MCF 10A (cell line): ENCODE data around the gene YBX2. TPM values are rescaled to one million over a fixed set of nuclear protein-coding genes. Genes with fewer than 3 reads are reported as not detected.
A peak's percentile ranks its signal among the peaks of the same experiment; 100 is the strongest.
"Not testable (repeated sequence)": the region's sequence is repeated elsewhere in the genome, so short reads cannot be mapped to it uniquely, and the experiment has no call there.

Source experiments
- BruUV-seq: library from RNA; stranded (reverse); fragments of 400-500 nt; replicated peaks from 2 replicates; lab custom pipeline; 2021; lab: Mats Ljungman, UMichigan
- CTCF ChIA-PET: fragments of 300-600 bp; sonication (Branson Sonifier 250); formaldehyde crosslinking; extraction: SDS; loops from one replicate; lab custom pipeline; 2021; ENCODE audit warnings: antibody characterized with exemption, inconsistent platforms; lab: Yijun Ruan, JAX
- POLR2A ChIA-PET: fragments of 300-600, 350-650 bp; sonication (Branson Sonifier 250); formaldehyde crosslinking; extraction: SDS; loops from one replicate; lab custom pipeline; 2020; ENCODE audit warnings: antibody characterized with exemption, inconsistent platforms; lab: Yijun Ruan, JAX
- DNase-seq: peaks from one replicate; pipeline ENCODE4 v3.0.0-alpha.2; 2018; ENCODE audit not compliant: unreplicated experiment
- H3K27ac Mint-ChIP-seq: one replicate; pipeline ENCODE4 v1.8.0; 2022; ENCODE audit warnings: mild to moderate bottlenecking, low read depth, mixed read lengths; ENCODE audit not compliant: unreplicated experiment
- H3K27me3 Mint-ChIP-seq: one replicate; pipeline ENCODE4 v1.8.0; 2022; ENCODE audit warnings: mixed read lengths; ENCODE audit not compliant: insufficient read depth, unreplicated experiment
- H3K36me3 Mint-ChIP-seq: one replicate; pipeline ENCODE4 v1.8.0; 2022; ENCODE audit warnings: mild to moderate bottlenecking, moderate library complexity, mixed read lengths; ENCODE audit not compliant: insufficient read depth, unreplicated experiment
- H3K4me1 Mint-ChIP-seq: one replicate; pipeline ENCODE4 v1.8.0; 2022; ENCODE audit warnings: mixed read lengths; ENCODE audit not compliant: insufficient read depth, unreplicated experiment
- H3K4me3 Mint-ChIP-seq: one replicate; pipeline ENCODE4 v1.8.0; 2022; ENCODE audit warnings: mild to moderate bottlenecking, moderate library complexity, mixed read lengths; ENCODE audit not compliant: unreplicated experiment
- H3K9me3 Mint-ChIP-seq: one replicate; pipeline ENCODE4 v1.8.0; 2022; ENCODE audit warnings: mixed read lengths; ENCODE audit not compliant: unreplicated experiment
- CTCF ChIP-seq: fragments of 200-600 bp; IDR thresholded peaks from one replicate; pipeline ENCODE4 v1.8.0; 2022; ENCODE audit warnings: antibody characterized with exemption, mild to moderate bottlenecking; ENCODE audit not compliant: unreplicated experiment
- intact Hi-C: fragments of 100-400 bp; cut with micrococcal nuclease; formaldehyde crosslinking; loops from 2 replicates; pipeline ENCODE4 v1.14.1; 2022
- total RNA-seq: library from RNA; stranded (reverse); gene quantifications from 2 replicates; pipeline ENCODE4 v1.2.3, GENCODE V29; 2022

The YBX2 gene
- total RNA-seq, 1 experiment from 2014 or later, result 0.40 TPM

- ChIA-PET POLR2A (interaction anchor here (1.8 kb wide), 1 partner anchor 12 kb away, joined by 5 read pairs; the partner anchor contains the start of gene DVL2), CTCF (interaction anchor here (0.6 kb wide), 1 partner anchor 444 kb away, joined by 3 read pairs; no protein-coding TSS in a partner anchor)
- Mint-ChIP-seq H3K9me3 (no peaks in the 10 kb centered on the region), H3K36me3 (peaks cover 64% of the 10 kb centered on the region), H3K4me3 (no peak overlapping the region), H3K4me1 (peaks cover 24% of the 10 kb centered on the region), H3K27me3 (no peaks in the 10 kb centered on the region), H3K27ac (no peak overlapping the region)
- BruUV-seq, result no TSS peak
- intact Hi-C loops, result no loop called here
- TF ChIP-seq CTCF, result no peak
- DNase-seq, result no peak
Observed at GRCh38 chr17:7246779-7247178, 47.7 kb downstream of the YBX2 start.

- intact Hi-C loops, H3K9me3 Mint-ChIP-seq, H3K27me3 Mint-ChIP-seq, H3K27ac Mint-ChIP-seq, DNase-seq: not testable (repeated sequence)
- Mint-ChIP-seq H3K4me3 (peak overlapping the region; percentile 100), H3K4me1 (peaks cover 28% of the 10 kb centered on the region), H3K36me3 (peaks cover 91% of the 10 kb centered on the region)
- BruUV-seq, result TSS peak; percentile 12
- ChIA-PET CTCF (interaction anchor here (1.3 kb wide), 1 partner anchor 10 kb away, joined by 4 read pairs; the partner anchor contains the start of gene DVL2), POLR2A (interaction anchor here (0.6 to 14.3 kb wide), 9 partner anchors 6 to 442 kb away, joined by 3 to 278 read pairs (median 9); partner anchors contain the start of genes ACADVL, CD68, CTDNEP1 and DLG4)
Observed at GRCh38 chr17:7243838-7244237, 50.6 kb downstream of the YBX2 start.

GRCh38 chr17:7243453-7243729, 51.0 kb downstream of the YBX2 start:
- no peak for TF ChIP-seq CTCF
- no TSS peak for BruUV-seq
- peaks cover 95% of the 10 kb centered on the region for H3K36me3 Mint-ChIP-seq
- no peaks in the 10 kb centered on the region for H3K27me3 Mint-ChIP-seq
- peak overlapping the region; percentile 100 for H3K4me3 Mint-ChIP-seq
- H3K27ac Mint-ChIP-seq, result peak overlapping the region; percentile 99
- H3K4me1 Mint-ChIP-seq, result peaks cover 25% of the 10 kb centered on the region
- no peak for DNase-seq
- ChIA-PET CTCF (interaction anchor here (1.3 kb wide), 1 partner anchor 9 kb away, joined by 4 read pairs; the partner anchor contains the start of gene DVL2), POLR2A (interaction anchor here (1.0 to 14.3 kb wide), 12 partner anchors 7 to 673 kb away, joined by 3 to 278 read pairs (median 8); partner anchors contain the start of genes ACADVL, CD68, CTDNEP1 and DLG4)
- intact Hi-C loops, result no loop called here
- no peaks in the 10 kb centered on the region for H3K9me3 Mint-ChIP-seq

GRCh38 chr17:7242717-7243452, 51.6 kb downstream of the YBX2 start:
- no TSS peak for BruUV-seq
- POLR2A ChIA-PET, result interaction anchor here (0.6 to 14.3 kb wide), 27 partner anchors 7 to 914 kb away, joined by 3 to 278 read pairs (median 5); partner anchors contain the start of genes ACADVL, CD68, CTDNEP1 and DLG4
- H3K36me3 Mint-ChIP-seq, result peaks cover 93% of the 10 kb centered on the region

More at GRCh38 chr17:7242717-7243452, 51.6 kb downstream of the YBX2 start:
- intact Hi-C loops, result no loop called here
- Mint-ChIP-seq H3K4me3 (peak overlapping the region; percentile 100), H3K9me3 (no peaks in the 10 kb centered on the region), H3K27me3 (no peaks in the 10 kb centered on the region), H3K4me1 (peaks cover 25% of the 10 kb centered on the region), H3K27ac (peak overlapping the region; percentile 99)
- CTCF ChIA-PET, result interaction anchor here (1.3 to 1.9 kb wide), 2 partner anchors 9 to 53 kb away, joined by 4 to 9 read pairs; partner anchors contain the start of gene DVL2
- TF ChIP-seq CTCF, result no peak
- DNase-seq, result peak; percentile 92
